HG03095 (cell line): Measurements from ENCODE around the gene GMCL1.
"Not testable (repeated sequence)": the region's sequence is repeated elsewhere in the genome, so short reads cannot be mapped to it uniquely, and the experiment has no call there.

Source experiments
- ATAC-seq: cut with Tn5 transposase; IDR thresholded peaks from one replicate; pipeline ENCODE4 v1.9.1; 2021; ENCODE audit warnings: moderate library complexity; ENCODE audit not compliant: unreplicated experiment

GMCL1 gene

DNA sequence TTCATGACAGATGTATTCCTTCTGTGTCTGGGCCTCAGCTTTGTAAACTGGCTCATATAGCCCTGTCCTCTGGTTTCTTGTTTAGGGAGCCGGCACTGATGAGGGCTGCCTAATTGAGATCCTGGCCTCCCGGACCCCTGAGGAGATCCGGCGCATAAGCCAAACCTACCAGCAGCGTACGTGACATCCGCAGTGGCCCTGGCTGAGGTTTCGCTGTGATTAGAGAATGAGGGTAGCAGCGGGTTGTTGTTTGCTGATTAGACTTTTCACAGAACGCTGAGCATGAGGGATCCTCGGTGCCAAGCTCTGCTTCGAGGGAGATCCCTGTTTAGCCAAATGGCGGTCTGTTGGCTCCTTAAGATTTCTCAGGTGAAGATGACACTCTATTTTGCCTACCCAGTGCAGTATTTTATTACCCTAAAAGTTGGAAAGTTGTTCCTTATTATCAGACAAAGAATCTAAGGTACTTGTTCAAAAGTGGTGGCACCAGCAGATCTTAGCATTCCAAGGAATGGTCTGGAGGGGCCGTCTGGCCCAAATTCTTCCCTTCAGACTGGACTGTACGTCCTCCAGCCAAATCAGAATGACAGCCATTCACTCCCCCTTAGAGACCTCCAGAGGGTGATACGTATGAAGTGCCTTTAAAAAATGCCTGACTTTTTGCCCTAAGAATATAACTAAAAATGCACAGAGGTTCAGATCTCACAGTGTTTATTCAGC is 21.5 kb upstream of the GMCL1 start:
- no peak for ATAC-seq

DNA sequence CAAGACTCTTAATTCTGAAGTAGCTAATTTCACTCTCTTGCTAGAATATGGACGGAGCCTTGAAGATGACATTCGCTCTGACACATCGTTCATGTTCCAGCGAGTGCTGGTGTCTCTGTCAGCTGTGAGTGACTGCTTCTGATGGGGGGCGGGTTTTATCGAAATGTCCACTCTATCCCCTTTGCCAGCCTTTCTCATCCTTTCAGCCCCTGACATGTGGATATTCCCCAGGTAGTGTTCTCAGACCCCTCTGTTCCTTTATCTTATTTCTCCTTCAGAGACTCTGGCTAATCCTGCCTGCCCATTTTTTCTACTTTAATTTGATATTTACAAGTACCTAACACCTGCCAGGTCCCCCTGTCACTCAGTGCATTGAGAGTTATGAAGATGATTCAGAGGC is 18.9 kb upstream of the GMCL1 start:
- no peak for ATAC-seq

DNA sequence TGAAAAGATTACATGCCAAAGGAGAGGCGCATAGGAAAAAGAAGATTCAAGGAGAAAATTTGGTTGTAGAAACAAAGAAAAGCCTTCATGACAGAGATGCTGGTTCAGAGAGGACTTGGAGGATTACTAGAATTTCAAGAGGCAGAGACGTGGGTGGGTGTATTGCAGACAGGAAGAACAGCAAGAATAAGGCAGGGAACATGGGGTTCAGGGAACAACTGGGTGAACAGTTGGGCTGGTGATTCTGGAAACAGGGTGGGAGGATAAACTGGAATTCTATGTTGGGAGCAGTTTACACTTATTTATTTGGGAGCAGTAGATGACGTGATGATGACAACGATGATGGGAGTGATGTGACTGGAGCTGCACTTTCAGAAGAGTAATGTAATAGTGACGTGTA is 18.4 kb upstream of the GMCL1 start:
- no peak for ATAC-seq

GRCh38 chr2:69811591-69811990 is 17.9 kb upstream of the GMCL1 start:
- no peak for ATAC-seq

DNA sequence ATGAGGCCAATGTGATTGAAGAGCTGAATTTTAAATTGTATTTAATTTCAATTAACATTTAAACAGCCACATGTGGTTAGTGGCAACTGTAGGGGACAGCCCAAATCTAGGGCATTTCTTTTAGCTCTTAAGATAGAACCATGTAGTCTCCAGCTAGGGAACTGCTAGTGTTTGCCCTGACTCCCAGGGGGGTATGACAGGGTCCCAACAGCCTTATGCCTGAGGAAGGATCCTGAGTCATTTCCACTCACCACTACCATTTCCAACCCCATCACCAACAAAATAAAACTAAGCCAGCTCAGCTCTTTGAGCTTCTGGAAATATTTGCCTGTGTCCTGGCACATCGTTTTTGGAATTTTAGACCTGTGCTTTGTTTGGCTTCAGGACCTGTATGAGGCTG is 13.7 kb upstream of the GMCL1 start:
- no peak for ATAC-seq

DNA sequence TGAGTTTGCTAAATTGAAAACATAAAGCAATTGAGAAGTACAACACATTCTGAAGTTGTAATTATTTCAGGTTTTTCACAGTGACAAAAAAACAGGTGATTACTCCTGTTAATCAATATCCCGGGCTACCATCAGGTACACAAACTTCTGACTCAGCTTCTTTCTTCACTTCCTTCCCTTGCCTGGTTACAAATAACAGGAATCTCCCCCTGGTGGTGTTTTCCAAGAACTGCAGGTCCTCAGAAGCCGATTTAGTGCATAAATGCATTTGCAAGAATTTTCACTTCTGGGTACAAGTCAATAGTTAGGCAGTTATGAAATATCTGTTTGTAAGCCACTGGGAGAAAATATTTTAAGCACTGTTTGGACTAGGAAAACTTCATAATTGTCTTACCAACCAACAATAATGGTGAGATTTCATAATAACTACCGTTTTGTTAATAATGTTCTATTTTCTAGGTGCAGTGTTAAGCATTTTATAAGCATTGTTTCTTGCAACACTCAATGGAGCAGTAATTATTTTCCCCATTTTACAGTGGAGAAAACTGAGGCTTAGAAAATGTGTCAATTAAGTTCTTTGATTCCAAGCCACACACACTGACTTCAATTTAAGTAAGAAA is 12.4 kb upstream of the GMCL1 start:
- no peak for ATAC-seq

GRCh38 chr2:69817729-69818501 is 11.5 kb upstream of the GMCL1 start:
- ATAC-seq: no peak

GRCh38 chr2:69827796-69828540 is 1.5 kb upstream of the GMCL1 start:
- no peak for ATAC-seq

GRCh38 chr2:69828938-69829255 is 563 bp upstream of the GMCL1 start:
- no peak for ATAC-seq

GRCh38 chr2:69830045-69830905 is 815 bp downstream of the GMCL1 start:
- ATAC-seq: peak; percentile 26

- not testable (repeated sequence) for ATAC-seq
Measured at GRCh38 chr2:69830906-69831241, 1.4 kb downstream of the GMCL1 start.

GRCh38 chr2:69831354-69831905 is 2.0 kb downstream of the GMCL1 start:
- ATAC-seq: no peak

DNA sequence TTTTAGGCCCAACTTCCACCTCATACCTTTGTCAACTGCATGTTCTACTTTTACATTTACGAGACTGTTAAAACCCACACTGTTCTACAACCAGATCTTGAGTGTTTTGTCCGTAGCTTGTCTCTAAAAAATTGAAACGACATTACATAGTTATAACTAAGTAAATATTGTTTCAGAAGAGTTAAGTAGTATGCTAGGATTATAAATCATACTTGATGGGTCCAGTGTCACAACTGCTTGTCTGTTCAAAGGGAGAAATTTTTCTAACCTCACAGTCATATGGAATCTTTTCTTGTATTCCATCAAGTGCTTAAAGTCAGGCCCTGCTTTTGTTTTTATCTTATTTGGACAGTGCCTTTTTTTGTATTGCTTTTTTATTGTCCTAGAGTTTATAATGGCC is 4.3 kb downstream of the GMCL1 start:
- no peak for ATAC-seq

DNA sequence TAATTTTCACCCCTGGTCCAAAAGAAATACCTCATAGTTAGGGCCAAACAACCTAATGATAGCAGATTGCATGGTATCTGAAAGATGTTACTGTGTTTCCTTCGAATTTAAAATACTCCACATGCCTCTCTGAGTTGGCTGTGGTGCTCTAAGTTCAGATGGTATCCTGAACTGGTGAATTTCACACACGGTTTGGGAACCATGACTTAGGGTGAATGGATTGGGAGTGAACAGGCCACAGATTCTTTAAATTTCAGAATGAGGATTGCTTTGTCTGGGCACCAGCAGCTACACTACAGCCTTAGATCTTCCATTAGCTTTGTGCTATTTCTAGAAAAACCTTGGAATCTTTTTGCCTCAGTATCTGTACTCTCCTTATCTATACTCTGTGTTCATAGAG is 6.2 kb downstream of the GMCL1 start:
- ATAC-seq: no peak

GRCh38 chr2:69836316-69836715 is 6.9 kb downstream of the GMCL1 start:
- no peak for ATAC-seq

GRCh38 chr2:69837533-69837932 is 8.1 kb downstream of the GMCL1 start:
- no peak for ATAC-seq

GRCh38 chr2:69843993-69844392 is 14.5 kb downstream of the GMCL1 start:
- ATAC-seq: no peak

GRCh38 chr2:69844560-69844959 is 15.1 kb downstream of the GMCL1 start:
- ATAC-seq: no peak

- no peak for ATAC-seq
Measured at GRCh38 chr2:69846182-69847067, 17.0 kb downstream of the GMCL1 start.
